Ectodermal cell (in vitro differentiated cells): ENCODE results near the gene KCNQ2.

ENCODE experiments used
- H3K27ac ChIP-seq: 2 replicates; pipeline ENCODE4 v1.7.0; 2013; ENCODE audit warnings: mild to moderate bottlenecking, low read depth, low read length; ENCODE audit not compliant: insufficient read depth, poor library complexity, severe bottlenecking
- H3K27me3 ChIP-seq: 2 replicates; pipeline ENCODE4 v1.7.0; 2013; ENCODE audit warnings: mild to moderate bottlenecking, low read length; ENCODE audit not compliant: insufficient read depth, control insufficient read depth, poor library complexity, severe bottlenecking
- H3K36me3 ChIP-seq: one replicate; pipeline ENCODE4 v1.7.0; 2013; ENCODE audit warnings: low read length; ENCODE audit not compliant: control insufficient read depth, insufficient read depth
- H3K4me1 ChIP-seq: one replicate; pipeline ENCODE4 v1.7.0; 2013; ENCODE audit warnings: low read length; ENCODE audit not compliant: control insufficient read depth, insufficient read depth
- H3K4me3 ChIP-seq: 2 replicates; pipeline ENCODE4 v1.7.0; 2013; ENCODE audit warnings: low read depth, low read length, control low read depth; ENCODE audit not compliant: insufficient read depth
- H3K9me3 ChIP-seq: 2 replicates; pipeline ENCODE4 v1.7.0; 2013; ENCODE audit warnings: mild to moderate bottlenecking, low read length, moderate library complexity; ENCODE audit not compliant: control insufficient read depth
- WGBS, 2 experiments: methylation state at CpG; one replicate each; pipeline ENCODE4 v1.1.7; 2013; ENCODE audit warnings: missing lambda C conversion rate in 2 of 2; 5-methylcytosine and 5-hydroxymethylcytosine counted together

The KCNQ2 gene

GRCh38 chr20:63495741-63496595 lies 23.5 kb upstream of the KCNQ2 start:
- WGBS, 2 experiments: 34 to 35% methylated on average over 48 of the region's 48 CpGs
- Histone ChIP-seq H3K9me3 (no peaks in the 10 kb centered on the region), H3K4me1 (no peaks in the 10 kb centered on the region), H3K27me3 (peaks cover 60% of the 10 kb centered on the region), H3K27ac (no peak overlapping the region), H3K36me3 (no peaks in the 10 kb centered on the region), H3K4me3 (no peak overlapping the region)

DNA sequence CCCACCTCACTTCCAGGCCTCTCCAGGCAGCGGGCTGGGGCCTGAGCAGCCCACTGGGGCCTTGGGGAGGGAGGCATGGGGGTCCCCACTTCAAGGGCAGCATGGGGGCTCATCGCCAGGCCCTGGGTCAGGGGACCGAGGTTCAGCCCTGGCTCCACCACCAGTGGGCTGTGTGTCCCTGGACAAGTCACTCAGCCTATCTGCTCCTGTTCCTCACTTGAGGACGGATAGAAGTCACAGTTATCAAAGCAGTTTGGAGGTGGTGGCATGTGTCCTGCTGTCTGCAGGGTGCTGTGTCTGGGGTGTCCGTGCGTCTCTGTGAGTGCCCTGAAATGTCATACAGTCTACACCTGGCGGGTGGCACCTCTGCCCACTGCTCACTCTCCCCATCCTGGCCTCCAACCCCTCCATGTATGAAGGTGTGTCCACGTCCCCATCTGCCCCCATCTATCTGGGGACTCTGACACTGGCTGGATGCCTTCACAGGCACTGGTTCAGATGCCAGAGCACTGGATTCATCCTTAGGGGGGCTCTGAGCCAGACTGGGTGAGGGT lies 22.8 kb upstream of the KCNQ2 start:
- no peak overlapping the region for H3K4me3 ChIP-seq
- H3K9me3 ChIP-seq: no peaks in the 10 kb centered on the region
- no peak overlapping the region for H3K27ac ChIP-seq
- WGBS, 2 experiments: 90 to 91% methylated on average over 8 of the region's 8 CpGs
- H3K4me1 ChIP-seq: no peaks in the 10 kb centered on the region
- no peaks in the 10 kb centered on the region for H3K36me3 ChIP-seq
- peaks cover 60% of the 10 kb centered on the region for H3K27me3 ChIP-seq

GRCh38 chr20:63494420-63495166 lies 22.1 kb upstream of the KCNQ2 start:
- H3K4me3 ChIP-seq: no peak overlapping the region
- 92 to 94% methylated on average over 51 of the region's 51 CpGs for WGBS, 2 experiments
- no peaks in the 10 kb centered on the region for H3K36me3 ChIP-seq
- no peaks in the 10 kb centered on the region for H3K4me1 ChIP-seq
- peaks cover 60% of the 10 kb centered on the region for H3K27me3 ChIP-seq
- H3K27ac ChIP-seq: no peak overlapping the region
- H3K9me3 ChIP-seq: no peaks in the 10 kb centered on the region

- H3K4me3 ChIP-seq: no peak overlapping the region
- no peaks in the 10 kb centered on the region for H3K36me3 ChIP-seq
- no peaks in the 10 kb centered on the region for H3K9me3 ChIP-seq
- no peak overlapping the region for H3K27ac ChIP-seq
- H3K27me3 ChIP-seq: peaks cover 60% of the 10 kb centered on the region
- no peaks in the 10 kb centered on the region for H3K4me1 ChIP-seq
- WGBS, 2 experiments: 90 to 93% methylated on average over 7 of the region's 7 CpGs
Measured at GRCh38 chr20:63494084-63494419, 21.6 kb upstream of the KCNQ2 start.

GRCh38 chr20:63493563-63494020 lies 21.1 kb upstream of the KCNQ2 start:
- Histone ChIP-seq H3K9me3 (no peaks in the 10 kb centered on the region), H3K27me3 (peaks cover 60% of the 10 kb centered on the region), H3K4me3 (no peak overlapping the region), H3K27ac (no peak overlapping the region), H3K4me1 (peaks cover 2% of the 10 kb centered on the region), H3K36me3 (no peaks in the 10 kb centered on the region)
- 89 to 90% methylated on average over 13 of the region's 13 CpGs for WGBS, 2 experiments

- WGBS, 2 experiments: 96 to 97% methylated on average over 14 of the region's 14 CpGs
- H3K4me3 ChIP-seq: no peak overlapping the region
- H3K4me1 ChIP-seq: peaks cover 2% of the 10 kb centered on the region
- H3K27ac ChIP-seq: no peak overlapping the region
- H3K36me3 ChIP-seq: no peaks in the 10 kb centered on the region
- H3K27me3 ChIP-seq: peaks cover 60% of the 10 kb centered on the region
- H3K9me3 ChIP-seq: no peaks in the 10 kb centered on the region
Measured at GRCh38 chr20:63492982-63493381, 20.5 kb upstream of the KCNQ2 start.

DNA sequence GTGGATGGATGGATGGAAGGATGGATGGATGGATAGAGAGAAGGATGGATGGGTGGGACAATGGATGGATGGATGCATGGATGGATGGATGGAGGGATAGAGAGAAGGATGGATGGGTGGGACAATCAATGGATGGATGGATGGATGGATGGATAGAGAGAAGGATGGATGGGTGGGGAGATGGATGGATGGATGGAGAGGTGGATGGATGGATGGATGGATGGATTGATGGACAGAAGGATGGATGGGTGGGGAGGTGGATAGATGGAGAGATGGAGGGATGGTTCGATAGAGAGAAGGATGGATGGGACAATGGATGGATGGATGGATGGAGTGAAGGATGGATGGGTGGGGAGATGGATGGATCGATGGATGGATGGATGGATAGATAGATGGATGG lies 20.1 kb upstream of the KCNQ2 start:
- WGBS, 2 experiments: 90 to 91% methylated on average over 2 of the region's 2 CpGs

DNA sequence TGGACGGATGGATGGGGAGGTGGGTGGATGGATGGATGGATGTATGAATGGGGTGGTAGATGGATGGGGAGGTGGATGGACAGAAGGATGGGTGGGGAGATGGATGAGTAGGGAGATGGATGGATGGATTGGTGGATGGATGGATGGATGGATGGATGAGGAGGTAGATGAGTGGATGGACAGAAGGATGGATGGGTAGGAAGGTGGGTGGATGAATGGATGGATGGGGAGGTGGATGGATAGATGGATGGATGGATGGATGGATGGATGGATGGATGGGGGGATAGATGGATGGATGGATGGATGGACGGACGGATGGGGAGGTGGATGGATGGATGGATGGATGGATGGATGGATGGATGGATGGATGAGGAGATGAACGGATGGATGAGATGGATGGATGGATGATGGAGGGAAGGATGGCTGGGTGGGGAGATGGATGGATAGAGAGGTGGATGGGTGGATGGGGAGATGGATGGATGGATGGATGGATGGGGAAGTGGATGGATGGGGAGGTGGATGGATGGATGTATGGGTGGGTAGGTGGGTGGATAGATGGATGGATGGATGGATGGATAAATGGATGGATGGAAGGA lies 19.3 kb upstream of the KCNQ2 start:
- Histone ChIP-seq H3K4me1 (peaks cover 2% of the 10 kb centered on the region), H3K4me3 (no peak overlapping the region), H3K27ac (no peak overlapping the region), H3K9me3 (no peaks in the 10 kb centered on the region), H3K27me3 (peaks cover 60% of the 10 kb centered on the region), H3K36me3 (no peaks in the 10 kb centered on the region)
- WGBS, 2 experiments: 67 to 68% methylated on average over 4 of the region's 4 CpGs

More for the DNA sequence above, 20.1 kb upstream of the KCNQ2 start:
- Histone ChIP-seq H3K9me3 (no peaks in the 10 kb centered on the region), H3K27ac (no peak overlapping the region), H3K4me1 (peaks cover 2% of the 10 kb centered on the region), H3K4me3 (no peak overlapping the region), H3K36me3 (no peaks in the 10 kb centered on the region), H3K27me3 (peaks cover 60% of the 10 kb centered on the region)

- H3K27me3 ChIP-seq: peaks cover 53% of the 10 kb centered on the region
- no peak overlapping the region for H3K27ac ChIP-seq
- no peak overlapping the region for H3K4me3 ChIP-seq
- H3K36me3 ChIP-seq: no peaks in the 10 kb centered on the region
- H3K4me1 ChIP-seq: peaks cover 2% of the 10 kb centered on the region
- H3K9me3 ChIP-seq: no peaks in the 10 kb centered on the region
- WGBS, 2 experiments: 86 to 88% methylated on average over 4 of the region's 4 CpGs
Measured at GRCh38 chr20:63491078-63491477, 18.6 kb upstream of the KCNQ2 start.

DNA sequence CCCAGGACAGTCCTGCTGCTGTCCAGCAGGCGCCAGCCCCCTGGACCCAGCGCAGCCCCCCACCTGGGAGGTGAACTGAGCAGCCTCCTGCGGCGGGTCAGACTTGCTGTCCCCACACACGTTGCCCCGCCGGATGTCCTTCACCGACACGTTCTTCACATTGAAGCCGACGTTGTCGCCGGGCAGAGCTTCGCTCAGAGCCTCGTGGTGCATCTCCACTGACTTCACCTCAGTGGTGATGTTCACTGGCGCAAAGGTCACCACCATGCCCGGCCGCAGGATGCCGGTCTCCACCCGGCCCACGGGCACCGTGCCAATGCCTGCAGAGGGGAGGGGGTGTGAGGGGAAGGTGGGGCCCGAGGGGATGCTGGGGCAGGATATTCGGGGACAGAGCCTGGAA lies 18.0 kb upstream of the KCNQ2 start:
- no peaks in the 10 kb centered on the region for H3K9me3 ChIP-seq
- no peak overlapping the region for H3K4me3 ChIP-seq
- peaks cover 47% of the 10 kb centered on the region for H3K27me3 ChIP-seq
- no peaks in the 10 kb centered on the region for H3K36me3 ChIP-seq
- H3K4me1 ChIP-seq: peaks cover 2% of the 10 kb centered on the region
- no peak overlapping the region for H3K27ac ChIP-seq
- 93 to 94% methylated on average over 24 of the region's 24 CpGs for WGBS, 2 experiments
